Endothelial cell (in vitro differentiated cells): ENCODE results near the gene CCDC17. TPM values are rescaled to one million over a fixed set of nuclear protein-coding genes. Genes with fewer than 3 reads are reported as not detected.

Experiments used
- DNase-seq: peaks from one replicate; pipeline ENCODE4 v3.0.0; 2021; ENCODE audit warnings: low spot score
- H3K27ac Mint-ChIP-seq: one replicate; pipeline ENCODE4 v1.8.0; 2021; ENCODE audit warnings: mixed read lengths, inconsistent platforms; ENCODE audit not compliant: unreplicated experiment
- H3K27me3 Mint-ChIP-seq: one replicate; pipeline ENCODE4 v1.8.0; 2021; ENCODE audit warnings: mild to moderate bottlenecking, moderate library complexity, mixed read lengths, inconsistent platforms; ENCODE audit not compliant: unreplicated experiment
- H3K36me3 Mint-ChIP-seq: one replicate; pipeline ENCODE4 v1.8.0; 2021; ENCODE audit warnings: mild to moderate bottlenecking, low read depth, mixed read lengths, inconsistent platforms; ENCODE audit not compliant: unreplicated experiment
- H3K4me1 Mint-ChIP-seq: one replicate; pipeline ENCODE4 v1.8.0; 2021; ENCODE audit warnings: mild to moderate bottlenecking, mixed read lengths, inconsistent platforms; ENCODE audit not compliant: unreplicated experiment
- H3K4me3 Mint-ChIP-seq: one replicate; pipeline ENCODE4 v1.8.0; 2021; ENCODE audit warnings: mild to moderate bottlenecking, mixed read lengths, inconsistent platforms; ENCODE audit not compliant: unreplicated experiment
- H3K9me3 Mint-ChIP-seq: one replicate; pipeline ENCODE4 v1.8.0; 2021; ENCODE audit warnings: mixed read lengths, inconsistent platforms; ENCODE audit not compliant: unreplicated experiment
- total RNA-seq: library from RNA; stranded (reverse); fragmentation: NEBNext Ultra II Directional; extraction: Animal tissue kit (Norgen Biotek cat#: 25700); gene quantifications from one replicate; pipeline ENCODE4 v1.2.1, GENCODE V29; 2021; ENCODE audit not compliant: unreplicated experiment
- TF ChIP-seq, protein P1 (sequence below): fragments of 200-600 bp; sonication (generic); IDR thresholded peaks from one replicate; pipeline ENCODE4 v1.5.0; 2021; ENCODE audit warnings: antibody characterized with exemption; ENCODE audit not compliant: unreplicated experiment

Gene CCDC17
- total RNA-seq, 1 donor from 2014 or later, result 3.9 TPM

GRCh38 chr1:45656573-45657226 lies 32.8 kb upstream of the CCDC17 start:
- Mint-ChIP-seq H3K4me3 (no peak overlapping the region), H3K36me3 (peaks cover 17% of the 10 kb centered on the region), H3K27me3 (no peaks in the 10 kb centered on the region), H3K27ac (no peak overlapping the region), H3K9me3 (no peaks in the 10 kb centered on the region), H3K4me1 (no peaks in the 10 kb centered on the region)
- no peak for DNase-seq
- TF ChIP-seq, protein P1, sequence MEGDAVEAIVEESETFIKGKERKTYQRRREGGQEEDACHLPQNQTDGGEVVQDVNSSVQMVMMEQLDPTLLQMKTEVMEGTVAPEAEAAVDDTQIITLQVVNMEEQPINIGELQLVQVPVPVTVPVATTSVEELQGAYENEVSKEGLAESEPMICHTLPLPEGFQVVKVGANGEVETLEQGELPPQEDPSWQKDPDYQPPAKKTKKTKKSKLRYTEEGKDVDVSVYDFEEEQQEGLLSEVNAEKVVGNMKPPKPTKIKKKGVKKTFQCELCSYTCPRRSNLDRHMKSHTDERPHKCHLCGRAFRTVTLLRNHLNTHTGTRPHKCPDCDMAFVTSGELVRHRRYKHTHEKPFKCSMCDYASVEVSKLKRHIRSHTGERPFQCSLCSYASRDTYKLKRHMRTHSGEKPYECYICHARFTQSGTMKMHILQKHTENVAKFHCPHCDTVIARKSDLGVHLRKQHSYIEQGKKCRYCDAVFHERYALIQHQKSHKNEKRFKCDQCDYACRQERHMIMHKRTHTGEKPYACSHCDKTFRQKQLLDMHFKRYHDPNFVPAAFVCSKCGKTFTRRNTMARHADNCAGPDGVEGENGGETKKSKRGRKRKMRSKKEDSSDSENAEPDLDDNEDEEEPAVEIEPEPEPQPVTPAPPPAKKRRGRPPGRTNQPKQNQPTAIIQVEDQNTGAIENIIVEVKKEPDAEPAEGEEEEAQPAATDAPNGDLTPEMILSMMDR, result no peak

GRCh38 chr1:45654540-45655280 lies 30.9 kb upstream of the CCDC17 start:
- Mint-ChIP-seq H3K36me3 (peaks cover 19% of the 10 kb centered on the region), H3K4me3 (no peak overlapping the region), H3K4me1 (no peaks in the 10 kb centered on the region), H3K27me3 (no peaks in the 10 kb centered on the region), H3K9me3 (no peaks in the 10 kb centered on the region), H3K27ac (no peak overlapping the region)
- DNase-seq, result no peak
- TF ChIP-seq, protein P1, result no peak

GRCh38 chr1:45647248-45648021 lies 23.6 kb upstream of the CCDC17 start:
- no peak for DNase-seq
- peak overlapping the region; percentile 88 for H3K27ac Mint-ChIP-seq
- H3K36me3 Mint-ChIP-seq, result peaks cover 8% of the 10 kb centered on the region
- H3K4me3 Mint-ChIP-seq, result no peak overlapping the region
- TF ChIP-seq, protein P1, result no peak
- peaks cover 15% of the 10 kb centered on the region for H3K4me1 Mint-ChIP-seq
- no peaks in the 10 kb centered on the region for H3K27me3 Mint-ChIP-seq
- no peaks in the 10 kb centered on the region for H3K9me3 Mint-ChIP-seq

- DNase-seq, result no peak
- peaks cover 17% of the 10 kb centered on the region for H3K4me1 Mint-ChIP-seq
- H3K27ac Mint-ChIP-seq, result no peak overlapping the region
- no peaks in the 10 kb centered on the region for H3K9me3 Mint-ChIP-seq
- peaks cover 14% of the 10 kb centered on the region for H3K36me3 Mint-ChIP-seq
- TF ChIP-seq, protein P1, result no peak
- H3K4me3 Mint-ChIP-seq, result no peak overlapping the region
- no peaks in the 10 kb centered on the region for H3K27me3 Mint-ChIP-seq
Measured at GRCh38 chr1:45644661-45645060, 20.8 kb upstream of the CCDC17 start.
